G401 (cell line): ENCODE data around the gene ACTN4. TPM values are rescaled to one million over a fixed set of nuclear protein-coding genes. Genes with fewer than 3 reads are reported as not detected.

Source experiments
- DNase-seq: peaks from one replicate; pipeline ENCODE4 v3.0.0-alpha.2; 2015; ENCODE audit warnings: low spot score
- in situ Hi-C: cut with HindIII; loops from 2 replicates; pipeline ENCODE4 v1.10.0; 2016; ENCODE audit warnings: low sequenced_read_pairs, mixed read lengths
- total RNA-seq: library from RNA; depleted of rRNA; stranded (reverse); fragments of >200 nt; shearing (Covaris generic); gene quantifications from 2 replicates; pipeline ENCODE4 v1.2.3, GENCODE V29; 2014

Gene ACTN4
- total RNA-seq, 1 experiment from 2014 or later: 182 TPM

- in situ Hi-C loops: no loop called here
Observed at GRCh38 chr19:38729653-38730469, 82.4 kb downstream of the ACTN4 start.

GRCh38 chr19:38730470-38730730 is 83.0 kb downstream of the ACTN4 start:
- no peak for DNase-seq
- in situ Hi-C loops: no loop called here

More at GRCh38 chr19:38729653-38730469, 82.4 kb downstream of the ACTN4 start:
- no peak for DNase-seq

DNA sequence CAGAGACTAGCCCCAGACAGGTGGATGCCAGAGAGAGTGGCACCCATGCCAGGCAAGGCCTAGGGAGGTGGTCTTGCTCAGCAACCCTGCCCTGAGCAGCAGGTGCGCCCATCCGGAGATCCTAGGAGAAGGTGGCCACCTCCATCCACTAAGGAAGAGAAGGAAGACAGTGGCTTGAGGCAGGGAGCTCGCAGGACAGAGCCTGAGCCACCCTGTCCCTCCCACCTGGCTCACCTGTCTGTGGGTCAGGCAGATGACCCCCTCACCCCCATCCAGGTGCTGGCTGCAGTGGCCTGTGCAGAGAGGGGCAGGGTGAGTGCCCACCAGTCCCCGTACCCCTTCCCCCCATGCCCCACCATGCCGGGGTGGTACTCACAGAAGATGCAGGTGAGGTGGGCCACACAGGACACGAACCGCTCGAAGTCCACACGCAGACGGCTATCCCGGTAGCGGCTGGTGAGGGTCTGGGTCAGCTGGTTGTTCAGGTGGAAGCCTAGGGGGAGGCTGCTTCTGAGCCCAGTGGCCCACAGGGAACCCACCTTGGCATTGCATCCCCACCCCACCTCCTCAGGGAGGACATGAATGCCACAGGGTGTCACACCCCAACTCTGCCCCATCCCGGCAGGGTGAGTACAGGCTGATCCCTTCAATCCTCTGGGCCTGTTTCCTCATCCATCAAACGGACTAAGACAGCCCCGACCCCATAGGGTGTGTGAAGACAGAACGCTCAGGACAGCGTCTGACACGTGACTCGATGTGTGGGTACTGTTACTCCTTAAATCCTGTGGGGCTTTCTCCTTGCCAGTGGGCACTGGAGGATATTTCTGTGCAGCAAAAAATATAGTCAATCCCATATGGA is 83.5 kb downstream of the ACTN4 start:
- in situ Hi-C loops: no loop called here
- no peak for DNase-seq

DNA sequence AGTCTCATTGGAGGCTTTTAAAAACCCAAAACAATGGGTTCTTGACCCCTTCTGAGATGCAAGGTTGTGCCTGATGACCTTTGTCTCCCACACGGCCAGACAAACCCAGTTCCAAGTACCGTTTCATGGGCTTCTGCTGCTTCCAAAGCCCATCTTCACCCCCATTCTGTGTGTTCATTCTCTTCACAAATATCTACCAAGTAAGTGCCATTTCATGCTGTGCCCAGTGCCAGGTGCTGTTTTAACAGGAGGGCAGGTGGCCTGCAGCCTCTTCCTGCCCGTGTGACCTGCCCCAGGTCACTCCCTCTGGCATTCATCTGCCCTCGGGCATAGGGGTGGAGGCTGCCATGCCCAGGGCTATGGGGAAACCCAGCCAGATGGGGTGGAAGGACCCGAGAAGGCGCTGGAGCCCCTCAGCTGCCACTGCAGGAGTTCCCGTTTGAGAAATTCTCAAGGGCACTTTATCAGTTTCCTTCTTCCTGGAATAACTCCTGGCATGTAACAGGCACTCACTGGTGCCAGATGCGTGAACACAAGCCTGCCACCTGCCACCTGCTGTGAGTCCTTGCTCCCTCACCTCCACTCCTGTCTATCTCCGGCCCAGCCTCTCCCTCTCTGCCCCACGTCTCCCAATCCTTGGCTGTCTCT is 84.3 kb downstream of the ACTN4 start:
- in situ Hi-C loops: no loop called here
- no peak for DNase-seq

GRCh38 chr19:38733241-38733492 is 85.7 kb downstream of the ACTN4 start:
- no peak for DNase-seq
- in situ Hi-C loops: no loop called here

DNA sequence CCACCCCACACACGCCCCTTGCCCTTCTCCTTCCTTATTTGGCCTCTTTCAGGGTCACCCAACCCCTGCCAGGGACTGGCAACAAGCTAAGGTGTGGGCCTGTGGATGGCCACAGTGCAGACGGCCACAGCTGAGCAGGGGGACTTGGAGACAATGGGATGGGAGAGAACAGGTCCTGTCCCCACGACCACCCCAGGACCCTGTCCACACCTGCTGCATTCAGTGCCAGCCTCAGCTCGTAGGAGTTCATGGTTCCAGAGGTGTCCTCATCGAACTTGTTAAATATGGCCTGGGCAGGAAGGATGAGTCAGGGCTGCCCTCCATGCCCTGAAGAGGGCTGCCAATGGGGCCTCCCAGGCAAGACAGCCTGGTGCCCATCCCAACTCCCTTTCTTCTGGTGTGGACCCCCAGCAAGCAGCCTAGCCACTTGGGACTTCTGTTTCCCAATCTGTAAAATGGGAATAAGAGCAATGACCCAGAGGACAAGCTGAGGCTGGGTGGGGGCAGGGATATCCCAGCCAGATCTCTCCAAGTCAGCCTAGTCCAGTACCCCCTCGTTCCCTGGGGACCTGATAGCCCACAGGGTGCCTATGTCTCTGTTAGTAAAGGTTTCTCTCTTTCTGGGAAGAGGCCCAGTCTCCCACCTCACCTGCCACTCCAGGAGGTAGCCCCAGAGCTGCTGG is 86.2 kb downstream of the ACTN4 start:
- in situ Hi-C loops: no loop called here
- DNase-seq: no peak

GRCh38 chr19:38734176-38734425 is 86.7 kb downstream of the ACTN4 start:
- no peak for DNase-seq
- in situ Hi-C loops: no loop called here

DNA sequence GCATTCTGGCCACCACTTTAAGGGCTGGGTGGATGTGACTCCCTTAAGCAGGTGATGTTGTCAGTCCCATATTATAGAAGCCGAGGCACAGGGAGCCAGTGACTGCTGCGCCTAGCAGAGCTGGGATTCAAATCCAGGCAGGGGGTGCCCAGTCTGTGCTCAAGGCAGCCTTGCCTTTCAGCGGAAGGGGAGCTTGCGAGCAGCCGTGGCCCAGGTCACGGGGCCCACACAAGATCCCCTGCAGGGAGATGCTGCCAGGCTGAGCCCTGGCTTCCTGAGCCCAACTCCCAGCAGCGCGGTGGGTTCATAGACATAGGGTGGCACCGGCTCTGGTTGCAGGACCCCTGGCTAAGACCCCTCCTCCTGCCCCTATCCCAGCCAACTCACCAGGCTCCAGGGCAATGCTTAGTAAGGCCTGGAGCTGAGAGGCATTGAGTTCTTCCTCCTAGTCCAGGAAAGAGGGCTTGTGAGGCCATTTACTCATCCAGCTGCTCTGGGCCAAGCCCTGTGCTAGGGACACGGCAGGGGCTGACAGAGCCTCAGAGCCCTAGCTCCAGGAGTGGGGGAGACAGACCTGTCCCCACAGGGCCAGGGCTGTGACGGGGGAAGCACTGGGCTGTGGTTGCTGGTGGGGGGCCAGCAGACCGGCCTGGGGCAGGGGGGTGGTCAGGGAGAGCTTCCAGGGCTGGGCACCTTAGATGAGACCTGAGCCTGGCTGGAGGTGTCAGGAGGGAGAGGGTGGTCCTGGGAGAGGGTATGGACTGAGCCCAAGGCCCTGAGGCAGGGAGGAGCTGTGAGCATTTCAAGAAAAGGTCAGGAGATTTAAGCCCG is 87.2 kb downstream of the ACTN4 start:
- in situ Hi-C loops: no loop called here
- DNase-seq: no peak

DNA sequence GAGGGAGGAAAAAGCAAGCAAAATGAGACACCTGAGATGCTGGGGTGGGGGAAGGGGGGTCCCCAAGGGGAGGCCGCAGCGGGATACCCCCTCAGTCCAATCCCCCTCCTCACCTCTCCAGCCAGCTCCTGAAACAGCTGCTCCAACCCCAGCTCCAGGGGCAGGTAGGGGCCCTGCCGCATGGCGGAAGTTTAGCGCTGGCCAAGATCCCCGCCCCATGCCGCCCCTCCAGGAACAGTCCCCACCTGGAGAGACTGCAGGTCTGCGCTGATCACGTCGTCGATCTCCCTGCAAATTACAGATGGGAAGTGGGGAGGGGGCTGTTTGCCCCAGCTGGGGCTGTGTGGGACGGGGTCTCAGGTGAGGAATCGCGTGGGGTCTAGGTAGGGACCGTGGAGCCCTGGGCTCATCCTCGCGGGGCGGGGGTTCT is 87.8 kb downstream of the ACTN4 start:
- DNase-seq: no peak
- in situ Hi-C loops: no loop called here

GRCh38 chr19:38736036-38736412 is 88.6 kb downstream of the ACTN4 start:
- DNase-seq: no peak
- in situ Hi-C loops: no loop called here

- no peak for DNase-seq
- in situ Hi-C loops: no loop called here
Observed at GRCh38 chr19:38736413-38737280, 89.2 kb downstream of the ACTN4 start.

GRCh38 chr19:38737281-38737865 is 89.9 kb downstream of the ACTN4 start:
- in situ Hi-C loops: no loop called here

DNA sequence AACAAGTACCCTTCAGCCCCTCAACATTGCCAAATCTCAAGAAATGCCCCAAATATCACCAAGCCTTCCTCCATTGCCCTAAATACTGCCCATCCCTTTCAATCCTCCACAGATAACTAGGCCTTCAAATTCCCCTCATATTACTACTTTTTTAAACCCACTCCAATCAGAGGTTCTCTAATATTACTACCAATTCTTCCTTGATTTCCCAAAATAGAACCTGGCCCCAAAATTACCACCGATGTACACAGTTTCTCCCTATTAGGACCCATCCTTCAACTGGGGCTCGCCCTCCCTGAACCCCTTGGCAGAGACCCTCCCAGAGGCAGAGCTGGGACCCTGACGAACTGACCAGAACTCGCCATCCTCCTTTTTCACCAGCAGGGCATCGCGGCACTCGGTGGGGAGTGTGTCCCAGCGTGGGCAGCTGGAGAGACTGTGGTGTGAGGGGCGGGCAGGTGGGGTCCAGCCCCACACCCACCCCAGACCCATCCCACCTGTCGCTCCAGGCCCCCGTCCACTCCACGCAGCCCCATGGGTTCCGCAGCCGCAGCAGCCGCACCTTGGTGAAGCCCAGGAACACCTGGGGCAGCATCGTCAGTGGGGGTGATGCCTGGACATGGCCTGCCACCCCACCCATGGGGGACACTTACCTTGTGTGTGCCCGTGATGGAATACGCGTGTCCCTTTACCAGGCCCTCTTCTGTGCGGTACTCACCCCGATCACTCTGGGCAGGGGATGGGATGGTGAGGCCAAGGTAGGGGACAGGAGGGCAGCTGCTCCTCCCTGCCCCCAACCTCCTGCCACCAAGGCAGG is 90.7 kb downstream of the ACTN4 start:
- no peak for DNase-seq
- in situ Hi-C loops: no loop called here

More at GRCh38 chr19:38737281-38737865, 89.9 kb downstream of the ACTN4 start:
- no peak for DNase-seq

DNA sequence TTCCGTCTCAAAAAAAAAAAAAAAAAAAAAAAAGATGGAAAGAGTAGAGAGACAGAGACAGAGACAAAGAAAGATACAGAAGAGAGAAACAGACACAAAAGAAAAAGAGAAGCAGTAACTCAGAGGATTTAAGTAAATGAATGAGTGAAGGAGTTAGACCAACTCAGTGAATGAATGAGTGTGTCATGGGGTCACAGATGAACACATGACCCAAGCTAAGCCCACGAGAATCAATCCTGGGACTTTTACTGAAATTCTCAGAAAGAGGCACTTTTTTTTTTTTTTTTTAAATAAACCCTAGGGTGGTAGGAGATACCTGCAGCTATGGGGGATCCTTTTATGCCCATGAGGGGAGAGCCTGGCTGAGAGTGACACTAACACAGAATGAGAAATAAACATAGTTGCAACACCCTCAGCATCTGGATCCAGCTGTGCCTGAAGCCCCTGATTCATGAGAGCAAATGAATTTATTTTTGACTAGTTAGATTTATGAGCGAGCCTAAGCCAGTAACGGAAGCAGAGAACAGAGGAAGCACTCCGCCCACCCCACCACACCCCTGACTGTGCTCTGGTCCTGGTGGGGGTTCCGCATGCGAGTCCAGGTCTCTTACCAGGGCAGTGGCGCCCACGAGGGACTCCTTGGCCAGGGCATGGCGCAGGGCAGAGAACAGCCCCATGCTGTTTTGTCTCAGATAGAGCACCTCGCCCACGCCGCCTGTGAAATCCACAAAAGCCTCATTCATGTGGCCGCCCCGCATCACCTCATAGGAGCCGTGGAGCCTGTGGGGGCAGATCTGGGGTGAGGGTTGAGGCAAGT is 92.2 kb downstream of the ACTN4 start:
- in situ Hi-C loops: no loop called here
- DNase-seq: no peak

DNA sequence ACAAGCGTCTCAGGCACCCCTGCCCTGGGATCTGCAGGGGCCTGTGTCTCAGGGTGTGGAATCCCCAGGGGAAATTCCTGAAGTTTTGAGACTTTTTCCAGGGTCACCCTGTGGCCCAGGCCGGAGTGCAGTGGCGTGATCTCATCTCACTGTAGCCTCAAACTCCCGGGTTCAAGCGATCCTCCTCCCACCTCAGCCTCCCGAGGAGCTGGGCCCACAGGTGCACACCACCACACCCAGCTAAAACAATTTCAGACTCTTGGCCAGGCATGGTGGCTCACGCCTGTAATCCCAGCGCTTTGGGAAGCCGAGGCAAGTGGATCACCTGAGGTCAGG is 92.8 kb downstream of the ACTN4 start:
- no peak for DNase-seq
- in situ Hi-C loops: no loop called here

GRCh38 chr19:38740932-38741331 is 93.5 kb downstream of the ACTN4 start:
- no peak for DNase-seq
- in situ Hi-C loops: no loop called here

DNA sequence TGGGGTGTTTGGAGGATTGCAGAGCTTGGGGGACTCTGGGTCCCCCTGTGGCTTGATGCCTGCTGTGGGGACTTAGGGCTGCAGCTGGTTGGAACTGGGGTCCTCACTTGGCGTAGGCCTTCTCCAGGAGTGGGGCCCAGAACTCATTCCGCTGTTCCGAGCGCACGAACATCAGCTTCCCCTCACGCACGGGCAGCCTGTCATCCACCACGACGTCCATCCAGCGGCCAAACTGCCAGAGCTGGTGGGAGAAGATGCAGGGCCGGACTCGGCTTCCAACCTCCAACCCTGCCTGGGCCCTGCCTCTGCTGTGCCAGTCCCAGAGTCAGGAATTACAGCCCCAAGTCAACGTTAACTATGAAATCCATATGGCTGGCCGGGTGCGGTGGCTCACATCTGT is 94.2 kb downstream of the ACTN4 start:
- in situ Hi-C loops: no loop called here

More for the DNA sequence above, 94.2 kb downstream of the ACTN4 start:
- DNase-seq: no peak
